HUDEP-2 (cell line): ENCODE data around the gene KSR2.
"Not testable (repeated sequence)": the region's sequence is repeated elsewhere in the genome, so short reads cannot be mapped to it uniquely, and the experiment has no call there.

ENCODE experiments used
- DNase-seq, 76 experiments: peaks; one replicate each; lab custom pipeline; 2025; ENCODE audit not compliant: unreplicated experiment in 76 of 76; lab: John Stamatoyannopoulos, UW

KSR2 gene

DNA sequence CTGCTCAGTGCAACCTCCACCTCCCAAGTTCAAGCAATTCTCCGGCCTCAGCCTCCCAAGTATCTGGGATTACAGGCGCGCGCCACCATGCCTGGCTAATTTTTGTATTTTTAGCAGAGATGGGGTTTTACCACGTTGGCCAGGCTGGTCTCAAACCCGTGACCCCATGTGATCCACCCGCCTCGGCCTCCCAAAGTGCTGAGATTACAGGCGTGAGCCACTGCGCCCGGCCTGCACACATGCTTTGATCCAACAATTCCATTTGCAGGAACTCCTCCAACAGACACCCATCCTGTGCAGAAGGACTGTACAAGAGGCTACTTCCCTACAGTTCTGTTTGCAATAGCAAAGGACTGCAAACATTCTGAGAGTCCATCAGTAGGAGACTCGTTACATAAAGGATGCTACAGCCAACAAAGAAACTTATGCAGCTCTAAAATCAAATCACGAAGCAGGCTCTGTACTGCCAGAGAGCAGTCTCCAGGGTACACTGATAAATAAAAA, 108.0 kb downstream of the KSR2 start:
- DNase-seq, result not testable (repeated sequence)

DNA sequence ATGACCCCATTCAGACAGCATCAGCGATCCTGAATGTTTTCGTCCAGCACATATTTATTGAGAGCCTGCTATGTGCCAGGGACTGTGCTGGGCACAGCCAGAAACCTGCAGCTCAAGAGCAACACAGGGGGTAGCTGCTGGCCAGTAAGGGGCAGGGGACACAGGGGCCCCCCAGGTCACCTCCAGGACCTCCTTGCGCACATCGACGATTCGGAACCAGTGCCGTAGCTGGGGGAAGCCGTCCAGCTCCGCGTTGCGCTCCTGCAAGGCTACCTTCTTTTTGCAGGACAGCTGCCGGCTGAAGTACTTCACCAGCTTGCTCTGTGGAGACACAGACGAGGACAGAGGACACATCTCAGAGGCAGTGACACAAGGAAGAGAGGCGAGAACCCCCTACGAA, 108.7 kb downstream of the KSR2 start:
- no peak for DNase-seq

- DNase-seq, result peak in 36 of 76 experiments; percentile 0 to 66 (median 22)
These were observed 110.9 kb downstream of the KSR2 start for GRCh38 chr12:117857632-117858612.

GRCh38 chr12:117857139-117857538, 111.7 kb downstream of the KSR2 start:
- DNase-seq, result not testable (repeated sequence)

- no peak for DNase-seq
These were observed 113.6 kb downstream of the KSR2 start for GRCh38 chr12:117855165-117855564.

DNA sequence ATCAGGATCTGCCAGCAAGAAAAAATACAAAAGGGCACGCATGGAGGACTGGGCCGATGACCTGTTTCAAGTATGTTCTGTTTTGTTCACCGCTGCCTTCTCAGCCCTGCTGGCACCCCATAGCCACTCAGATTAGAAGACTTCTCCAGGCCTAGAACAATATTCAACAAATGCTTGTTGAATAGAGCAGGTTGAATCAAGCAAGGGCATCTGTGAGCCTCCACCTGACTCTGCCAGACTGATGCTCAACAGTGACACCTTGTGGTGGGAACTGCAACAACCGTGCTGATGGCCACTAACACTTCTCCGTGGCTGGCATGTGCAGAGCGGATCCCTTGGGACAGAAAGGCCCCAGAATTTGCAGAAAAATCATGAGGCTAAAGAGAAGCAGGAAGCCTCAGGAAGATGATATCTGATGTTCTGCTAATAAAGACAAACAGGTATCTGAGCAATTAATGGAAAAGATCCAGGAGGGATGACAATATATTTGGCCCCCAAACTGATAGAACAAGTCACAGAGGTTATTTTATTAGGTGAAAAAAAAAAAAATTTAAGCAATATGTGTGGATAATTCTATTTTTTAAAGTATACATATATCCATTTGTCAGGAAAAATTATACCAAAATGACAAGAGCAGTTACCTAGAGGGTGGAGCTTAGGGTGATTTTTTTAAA, 114.3 kb downstream of the KSR2 start:
- peak in 51 of 76 experiments; percentile 2 to 63 (median 27) for DNase-seq

- DNase-seq, result no peak
These were observed 115.2 kb downstream of the KSR2 start for GRCh38 chr12:117853600-117853999.

DNA sequence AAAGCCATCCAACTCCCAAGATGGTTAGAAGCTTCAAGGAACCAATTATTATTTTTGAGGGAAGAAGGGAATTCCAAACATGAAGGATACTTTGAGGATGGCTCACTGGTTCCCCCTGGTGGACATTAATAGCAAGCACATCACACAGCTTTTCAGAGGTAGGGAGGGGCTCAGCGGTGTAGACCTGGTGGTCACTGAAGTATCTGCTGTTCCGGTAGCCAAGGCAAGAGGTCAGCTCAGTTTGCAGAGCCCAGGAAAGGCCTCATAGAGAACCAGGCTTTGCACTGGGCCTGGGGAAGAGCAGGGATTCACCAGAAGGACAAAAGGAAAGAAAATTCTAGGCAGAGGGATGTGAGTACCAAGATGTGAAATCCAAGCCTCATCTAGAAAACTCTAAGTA, 118.7 kb downstream of the KSR2 start:
- DNase-seq, result peak in 8 of 76 experiments; percentile 3 to 22 (median 9)

DNA sequence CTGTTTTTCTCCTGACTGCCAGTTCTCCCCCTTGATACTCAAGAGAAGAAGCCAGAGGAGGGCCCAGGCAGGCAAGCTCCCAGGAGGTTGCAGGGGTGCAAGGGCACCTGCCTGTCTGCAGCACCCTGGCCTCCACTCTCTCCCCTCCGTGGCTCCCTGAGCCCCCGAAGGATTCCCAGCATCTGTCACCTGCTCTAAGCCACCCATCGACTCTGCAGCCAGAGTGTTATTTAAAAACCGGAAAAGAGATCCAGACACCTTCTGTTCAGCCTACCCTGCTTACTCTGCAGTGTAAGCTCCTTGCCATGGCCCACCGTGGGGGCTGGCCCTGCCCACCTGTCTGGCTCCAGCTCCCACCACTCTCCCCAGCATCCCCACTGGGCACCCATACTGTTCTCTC, 121.4 kb downstream of the KSR2 start:
- DNase-seq, result no peak

GRCh38 chr12:117845271-117845904, 123.4 kb downstream of the KSR2 start:
- DNase-seq, result no peak

- DNase-seq, result no peak
These were observed 124.5 kb downstream of the KSR2 start for GRCh38 chr12:117844114-117844830.

DNA sequence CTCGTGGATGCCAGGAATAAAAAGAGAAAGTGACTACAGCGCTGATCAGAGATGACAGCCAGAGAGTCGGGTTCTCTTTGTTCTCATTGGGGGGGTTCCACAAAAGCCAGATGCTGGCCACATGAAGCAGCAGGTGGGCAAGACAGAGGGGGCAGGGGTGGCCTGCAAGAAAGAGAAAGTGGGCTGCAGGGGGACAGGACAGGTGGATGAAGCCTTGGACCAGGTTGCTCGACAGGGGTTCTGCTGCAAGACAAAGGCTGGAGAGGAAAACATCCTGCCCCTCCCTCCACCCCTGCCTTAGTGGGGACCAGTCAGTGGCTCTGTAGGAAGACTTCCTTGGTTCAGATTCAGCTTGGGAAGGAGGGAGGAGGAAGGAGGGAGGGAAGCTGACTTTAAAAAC, 126.2 kb downstream of the KSR2 start:
- DNase-seq, result no peak

- DNase-seq, result no peak
These were observed 126.6 kb downstream of the KSR2 start for GRCh38 chr12:117842220-117842619.

DNA sequence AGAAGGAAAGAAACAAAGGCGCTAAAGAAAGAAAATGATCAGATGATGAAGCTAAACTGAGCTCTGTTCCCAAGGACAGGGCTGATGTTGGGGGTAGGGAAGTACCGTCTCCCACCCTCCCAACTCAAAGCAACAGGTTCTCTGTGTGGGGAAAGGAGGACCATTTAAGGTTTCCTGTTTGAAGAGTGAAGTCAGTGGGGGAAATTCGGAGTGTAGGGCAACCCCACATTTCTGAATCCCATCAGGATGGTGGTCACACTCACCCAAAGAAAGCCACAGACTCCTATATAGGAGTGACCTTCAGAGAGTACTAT, 131.1 kb downstream of the KSR2 start:
- no peak for DNase-seq

DNA sequence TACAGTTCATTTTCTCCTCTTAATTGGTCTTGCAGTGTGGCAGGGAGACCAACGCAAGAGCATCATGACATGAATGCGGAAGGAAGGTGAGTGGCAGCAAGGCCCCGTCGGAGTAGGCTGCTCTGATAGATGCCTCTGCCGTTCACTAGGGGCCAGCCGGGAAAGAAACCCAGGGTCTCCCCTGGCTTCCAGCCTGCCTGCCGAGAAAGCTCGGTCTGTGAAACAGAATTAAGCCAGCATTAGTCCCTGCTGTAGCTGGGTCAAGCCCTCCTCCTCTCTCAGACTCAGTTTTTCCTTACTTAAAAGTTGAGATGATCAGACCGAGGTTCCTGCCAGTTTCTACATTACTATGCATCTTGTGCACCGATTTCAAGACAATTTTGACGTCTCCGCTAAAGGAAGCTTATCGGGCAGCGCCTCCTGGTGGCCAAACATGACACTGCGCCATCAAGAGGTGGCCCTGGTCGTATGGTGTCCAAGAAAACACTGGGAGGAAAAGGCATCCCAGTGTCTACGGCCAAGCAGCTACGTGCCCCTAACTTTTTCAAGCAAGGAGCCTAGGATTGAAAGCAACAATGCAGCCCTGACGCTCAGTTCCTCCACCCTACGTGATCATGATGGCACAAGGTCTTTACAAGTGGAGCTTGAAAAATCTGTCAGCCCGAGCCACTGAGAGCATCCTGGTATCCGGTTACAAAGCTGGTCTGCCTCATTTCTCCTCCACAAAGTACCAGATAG, 131.6 kb downstream of the KSR2 start:
- peak in 55 of 76 experiments; percentile 2 to 66 (median 31) for DNase-seq

- DNase-seq, result no peak
These were observed 132.3 kb downstream of the KSR2 start for GRCh38 chr12:117836476-117836875.

- DNase-seq, result no peak
These were observed 133.6 kb downstream of the KSR2 start for GRCh38 chr12:117835156-117835555.

DNA sequence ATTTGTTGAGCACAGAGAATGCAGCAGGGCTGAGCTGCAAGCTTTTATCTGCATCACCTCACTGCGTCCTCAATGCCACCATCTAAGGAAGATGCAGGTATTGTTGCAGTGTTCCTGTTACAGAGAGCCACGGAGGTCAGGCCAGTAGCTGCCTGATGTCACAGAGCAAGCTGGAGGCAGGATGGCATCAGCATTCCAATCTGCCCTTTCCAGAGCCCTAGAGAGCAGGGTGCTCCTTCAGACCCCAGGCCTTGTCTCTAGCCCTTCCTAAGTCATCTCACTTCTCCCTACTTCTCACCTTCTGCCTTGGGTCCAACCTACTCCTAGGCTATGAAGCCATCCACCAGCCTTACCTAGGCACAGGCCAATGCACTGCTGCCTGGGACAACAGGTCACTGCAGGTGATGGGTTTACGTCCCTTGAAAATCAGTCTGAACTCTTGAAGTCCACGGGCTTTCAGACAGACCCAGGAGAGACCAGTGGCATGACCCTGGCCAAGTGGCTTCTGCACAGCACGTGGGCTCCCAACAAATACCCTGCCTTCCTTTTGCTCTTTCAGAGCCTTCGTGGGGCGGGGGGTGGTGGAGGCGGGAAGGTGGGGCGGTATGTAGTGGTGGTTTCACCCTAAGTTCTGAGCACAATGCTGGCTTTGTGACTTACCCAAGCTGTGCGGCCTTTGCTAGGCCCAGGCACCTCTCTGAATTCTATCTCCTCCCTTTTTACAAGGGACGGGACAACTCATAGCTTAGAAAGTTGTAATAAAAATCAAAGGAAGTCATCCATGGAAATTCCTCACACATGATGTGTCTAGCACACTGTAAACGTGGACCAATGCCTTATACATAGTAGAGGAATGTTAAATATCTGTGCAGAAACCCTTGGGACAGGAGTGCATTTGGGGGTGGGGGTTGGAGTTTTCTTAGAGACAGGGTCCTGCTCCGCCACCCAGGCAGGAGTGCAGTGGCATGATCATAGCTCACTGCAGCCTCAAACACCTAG, 136.0 kb downstream of the KSR2 start:
- DNase-seq, result no peak

- no peak for DNase-seq
These were observed 138.3 kb downstream of the KSR2 start for GRCh38 chr12:117830471-117830870.
